ENCODE data around the gene FARS2. TPM values are rescaled to one million over a fixed set of nuclear protein-coding genes. Genes with fewer than 3 reads are reported as not detected.

Gene FARS2
- polyA plus RNA-seq, result 10 to 100 TPM in 2 of 3 donors, 1 to 10 TPM in 1; 9.0 to 18.4 (median 16.1) TPM

DNA sequence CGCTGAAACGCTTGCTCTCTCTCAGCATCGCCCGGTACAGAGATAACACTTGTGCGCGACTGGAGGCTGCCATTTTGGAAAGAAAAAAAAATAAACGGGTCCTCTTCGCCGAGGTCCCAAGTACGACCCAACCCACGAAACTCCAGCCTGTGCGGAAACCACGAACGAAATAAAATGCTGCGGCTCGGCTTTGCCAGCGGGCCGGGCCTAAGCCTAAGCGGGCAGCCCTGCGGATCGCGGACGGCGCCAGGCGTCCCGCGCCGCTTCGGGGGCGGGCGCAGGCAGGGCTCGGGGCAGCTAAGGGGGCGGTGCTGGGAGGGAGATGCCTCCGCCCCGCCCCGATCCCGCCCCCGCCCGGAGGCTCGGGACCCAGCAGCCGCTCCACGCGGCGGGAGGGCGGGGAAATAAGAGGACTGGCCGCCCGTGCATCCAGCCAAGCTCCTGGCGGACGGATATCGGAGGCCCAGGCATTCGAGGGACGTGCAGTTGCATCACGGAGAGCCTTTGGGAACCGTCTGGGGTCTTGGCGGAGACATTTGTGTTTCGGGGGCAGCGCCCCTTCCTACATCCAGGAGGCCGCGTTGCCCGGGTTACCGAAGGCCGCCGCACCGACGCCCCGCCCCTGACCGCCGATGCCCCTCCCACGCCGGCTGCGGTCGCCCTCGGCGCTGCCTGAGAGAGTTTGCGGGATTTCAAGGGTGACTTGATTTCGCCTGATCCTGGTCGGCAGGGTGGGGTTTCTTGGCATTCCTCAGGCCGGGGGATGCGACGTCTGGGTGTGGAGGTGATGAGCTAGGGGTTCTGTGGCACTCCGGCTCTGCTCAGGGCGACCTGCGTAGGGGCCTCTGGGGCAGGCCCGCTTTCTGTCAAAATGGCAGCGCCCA is at the start of gene FARS2, which contains the start of gene LYRM4:
FARS2 (plus strand) TSS at position 853 of the 884 bp plus-strand sequence.
LYRM4 (minus strand) TSS at position 290 of the 884 bp plus-strand sequence; CDS start at position 73, 217 bp downstream.
- 0% methylated on average over 82 to 85 of the region's 85 CpGs for WGBS, 3 donors
- H3K27ac ChIP-seq (ENCODE audit: low read depth, low read length), result peak within 1 kb of the TSS; percentile 88

DNA sequence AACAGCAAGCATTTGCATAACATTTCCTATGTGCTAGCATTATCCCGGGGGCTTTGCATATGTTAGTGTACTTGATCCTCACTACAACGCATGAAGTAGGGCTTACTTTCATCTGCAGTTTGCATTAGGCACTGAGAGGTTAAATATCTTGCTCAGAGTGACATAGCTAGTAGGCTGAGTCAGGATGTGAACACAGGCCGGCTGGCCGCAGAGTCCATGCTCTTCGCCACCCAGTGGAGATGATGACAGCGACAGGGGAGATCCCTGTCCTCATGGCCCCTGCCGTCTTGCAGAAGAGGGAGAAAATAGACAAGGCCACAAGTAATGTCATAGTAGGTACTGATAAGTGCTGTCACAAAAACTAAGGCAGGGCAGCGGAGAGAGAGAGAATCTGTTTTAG is 47.5 kb upstream of the FARS2 start:
- no peak overlapping the region for H3K27ac ChIP-seq (ENCODE audit: low read depth, low read length)
- 86 to 90% (median 87%) methylated on average over 8 of the region's 8 CpGs for WGBS, 3 donors

DNA sequence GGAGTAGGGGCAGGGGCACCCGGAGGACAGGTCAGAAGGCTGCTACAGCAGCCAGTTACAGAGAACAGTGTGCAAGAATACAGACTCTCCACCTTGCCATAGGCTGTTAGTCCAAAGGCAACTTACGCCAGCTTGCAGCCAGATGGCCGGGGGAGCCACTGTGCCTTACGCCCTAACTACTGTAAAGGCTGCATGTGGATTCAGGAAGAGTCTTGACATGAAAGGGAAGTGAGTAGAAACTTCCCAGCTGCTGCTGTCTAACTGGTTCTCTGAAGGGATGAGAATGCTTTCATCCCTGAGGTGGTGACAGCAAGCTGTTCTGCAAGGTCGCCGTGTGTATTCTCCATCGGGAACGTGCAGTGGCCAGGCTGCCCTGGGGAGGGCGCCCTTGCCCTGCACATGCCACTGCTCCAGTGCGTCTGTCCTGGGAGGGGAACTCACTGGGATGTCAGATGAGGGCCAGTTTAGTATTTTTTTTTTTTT is 46.7 kb upstream of the FARS2 start:
- no peak overlapping the region for H3K27ac ChIP-seq (ENCODE audit: low read depth, low read length)
- 69 to 75% (median 73%) methylated on average over 10 of the region's 10 CpGs for WGBS, 3 donors

DNA sequence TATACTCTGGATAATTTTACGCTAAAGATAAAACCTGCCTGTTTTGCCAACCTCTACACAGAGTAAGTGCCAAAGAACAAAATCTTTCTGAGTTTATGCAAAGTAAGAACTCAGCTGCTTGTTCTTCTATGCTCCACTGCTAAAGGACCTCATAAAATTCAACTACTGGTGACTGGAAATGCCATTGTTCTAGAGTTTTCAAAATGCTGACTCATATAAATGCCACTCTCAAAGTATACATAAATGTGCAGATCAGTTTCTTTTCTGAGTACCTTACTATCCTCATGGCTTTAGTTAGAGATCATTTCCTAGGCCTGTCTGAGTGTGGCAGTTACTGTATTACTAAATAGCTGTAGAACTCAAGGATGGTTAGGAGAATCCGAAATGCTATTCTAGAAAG is 46.2 kb upstream of the FARS2 start:
- WGBS, 3 donors, result 90 to 91% (median 90%) methylated on average over 2 of the region's 2 CpGs
- H3K27ac ChIP-seq (ENCODE audit: low read depth, low read length), result no peak overlapping the region

DNA sequence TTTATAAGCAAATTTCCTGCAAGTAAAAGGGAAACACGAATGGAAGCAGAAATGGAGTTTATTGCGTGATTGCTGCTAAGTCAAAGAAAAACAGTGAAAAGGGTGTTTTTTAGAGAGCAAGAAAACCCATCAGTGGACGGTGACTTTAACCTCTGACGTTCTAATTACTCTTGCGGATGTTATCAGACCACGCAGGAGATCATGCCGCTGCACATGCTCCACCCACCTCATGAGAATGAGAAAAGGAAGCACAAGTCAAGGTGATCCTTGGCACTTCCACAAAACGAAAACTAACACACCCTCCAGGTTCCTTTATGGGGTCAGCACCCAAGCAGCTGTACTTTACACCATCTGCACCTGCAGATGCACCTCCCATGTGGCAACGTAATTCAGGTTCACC is 45.5 kb upstream of the FARS2 start:
- WGBS, 3 donors, result 65 to 84% (median 67%) methylated on average over 9 of the region's 9 CpGs
- no peak overlapping the region for H3K27ac ChIP-seq (ENCODE audit: low read depth, low read length)

DNA sequence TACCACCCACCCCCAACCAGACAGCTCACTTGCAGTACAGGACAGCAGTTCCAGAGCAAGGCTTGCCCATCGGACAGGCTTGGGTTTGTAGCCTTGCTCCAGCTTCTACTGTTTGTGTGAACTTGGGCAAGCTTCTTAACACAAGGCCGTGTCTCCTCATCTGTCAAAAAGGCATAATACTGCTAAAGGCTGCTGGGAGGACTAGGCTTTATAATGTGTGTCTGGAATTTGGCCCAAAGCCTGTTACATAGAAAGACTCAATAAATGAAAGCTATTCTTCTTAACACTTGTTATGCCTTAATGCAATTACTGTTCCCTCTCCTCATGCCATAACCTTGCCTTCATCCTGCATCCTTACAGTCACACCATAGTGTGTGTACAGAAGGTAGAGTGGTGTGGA is 44.0 kb upstream of the FARS2 start:
- WGBS, 3 donors, result 78 to 91% (median 86%) methylated on average over 2 of the region's 2 CpGs
- H3K27ac ChIP-seq (ENCODE audit: low read depth, low read length), result no peak overlapping the region

DNA sequence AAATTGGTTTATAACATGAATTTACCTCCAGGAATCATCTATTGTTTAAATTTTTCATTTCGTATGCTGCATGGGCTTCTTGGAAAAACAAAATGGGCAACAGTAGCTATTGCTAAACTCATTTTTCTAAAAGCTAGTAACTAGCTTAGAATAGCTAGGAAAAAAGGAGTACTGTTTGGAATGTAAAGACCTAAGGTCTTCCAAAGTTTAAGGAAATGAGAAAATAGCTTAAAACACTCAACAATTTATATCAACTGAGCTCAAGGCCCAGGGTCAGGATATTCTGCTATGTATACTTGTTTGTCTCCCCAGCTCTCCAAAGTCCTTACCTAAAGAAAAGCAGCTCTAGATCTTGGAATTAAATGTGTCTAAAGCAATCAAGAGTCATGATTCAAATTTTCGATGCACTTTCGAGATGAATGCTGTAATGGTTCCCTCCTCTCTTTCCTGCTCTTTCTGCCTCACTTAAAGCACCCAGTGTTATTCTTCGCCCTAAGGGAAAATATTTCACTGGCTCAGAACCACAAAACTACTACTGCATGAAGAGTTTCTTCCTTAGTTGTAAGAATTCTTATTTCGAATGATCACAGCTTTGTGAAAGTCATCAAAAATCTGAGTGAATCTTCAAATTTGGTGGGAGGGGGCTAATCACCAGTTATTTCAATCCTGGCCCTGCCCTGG is 42.2 kb upstream of the FARS2 start:
- 79 to 85% (median 80%) methylated on average over 5 of the region's 5 CpGs for WGBS, 3 donors
- no peak overlapping the region for H3K27ac ChIP-seq (ENCODE audit: low read depth, low read length)

DNA sequence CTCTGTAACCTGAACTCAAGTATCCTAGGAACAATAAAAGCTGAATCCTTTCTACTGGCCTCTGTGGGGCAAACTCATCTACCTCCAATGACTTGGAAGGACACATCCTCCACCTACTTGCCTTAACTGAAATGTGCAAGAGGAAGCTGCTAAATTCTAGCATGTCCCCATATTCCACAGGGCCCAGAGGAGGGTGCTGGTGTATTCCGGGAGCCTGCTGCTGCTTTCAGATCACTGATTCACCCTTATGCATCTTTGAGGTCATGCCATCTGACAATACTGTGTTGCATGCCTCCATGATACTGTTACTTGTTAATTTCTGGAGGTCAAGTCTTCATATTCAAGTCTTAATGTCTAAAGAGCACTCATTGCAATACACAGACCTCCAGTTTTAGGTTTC is 40.9 kb upstream of the FARS2 start:
- 79 to 94% (median 88%) methylated on average over 1 of the region's 1 CpG for WGBS, 3 donors
- H3K27ac ChIP-seq (ENCODE audit: low read depth, low read length), result no peak overlapping the region

DNA sequence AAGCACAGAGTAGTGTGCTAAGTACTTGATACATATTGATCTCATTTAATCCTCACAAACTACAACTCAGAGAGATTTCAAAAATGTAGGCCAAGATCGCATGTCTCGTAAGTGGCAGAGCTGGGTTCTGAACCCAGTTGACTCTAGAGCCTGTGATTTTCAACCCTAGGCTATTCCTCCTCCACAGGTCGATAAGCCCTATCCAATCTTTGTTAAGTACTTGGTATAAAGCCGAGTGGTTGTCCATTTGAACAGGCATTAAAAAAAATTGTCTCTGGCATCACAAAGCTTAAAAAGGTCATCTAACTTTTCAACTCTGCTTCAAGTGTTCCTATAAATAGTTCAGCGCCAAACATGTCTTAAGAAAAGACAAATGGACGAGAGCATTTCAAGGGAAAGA is 38.0 kb upstream of the FARS2 start:
- 89 to 93% (median 91%) methylated on average over 6 of the region's 6 CpGs for WGBS, 3 donors
- H3K27ac ChIP-seq (ENCODE audit: low read depth, low read length), result no peak overlapping the region

DNA sequence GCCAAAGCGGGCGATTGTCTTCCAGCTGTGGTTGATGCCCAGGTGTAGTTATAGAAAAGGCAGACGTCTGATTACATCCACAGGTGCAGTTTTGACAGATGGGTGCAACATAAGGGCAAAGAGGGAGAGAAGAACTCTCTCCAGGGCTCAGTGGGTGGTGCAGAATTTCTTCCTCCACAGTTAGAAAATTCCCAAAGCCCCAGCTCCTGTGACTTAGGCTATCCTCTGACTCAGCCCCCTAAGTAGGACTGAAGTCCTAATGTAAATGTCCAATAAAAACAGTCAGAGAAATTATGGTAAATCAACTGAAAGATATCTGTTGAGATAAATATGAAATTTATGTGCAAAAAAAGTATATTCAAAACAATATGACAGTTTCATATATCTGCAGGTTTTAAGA is 32.0 kb upstream of the FARS2 start:
- H3K27ac ChIP-seq (ENCODE audit: low read depth, low read length), result no peak overlapping the region
- 89 to 95% (median 91%) methylated on average over 3 of the region's 3 CpGs for WGBS, 3 donors

DNA sequence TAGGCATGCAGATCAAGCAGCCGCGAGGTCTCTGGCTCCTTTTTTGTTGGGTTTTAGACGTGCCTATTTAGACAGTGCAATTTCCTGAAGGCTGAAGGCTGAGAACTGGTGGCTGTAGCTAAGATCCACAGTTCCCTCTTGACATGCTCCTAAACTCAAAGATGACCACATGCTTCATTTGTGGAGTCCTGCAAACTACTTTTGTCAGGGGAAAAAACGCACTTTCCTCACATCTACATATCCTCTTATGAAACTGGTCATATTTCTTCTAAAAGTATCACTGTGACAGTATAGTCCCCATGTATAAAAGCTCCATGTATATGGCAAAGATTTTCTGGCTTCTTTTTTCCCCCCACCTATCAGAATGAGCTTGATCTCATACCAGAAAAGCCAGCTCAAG is 31.2 kb upstream of the FARS2 start:
- no peak overlapping the region for H3K27ac ChIP-seq (ENCODE audit: low read depth, low read length)
- WGBS, 3 donors, result 36 to 78% (median 47%) methylated on average over 4 of the region's 4 CpGs

DNA sequence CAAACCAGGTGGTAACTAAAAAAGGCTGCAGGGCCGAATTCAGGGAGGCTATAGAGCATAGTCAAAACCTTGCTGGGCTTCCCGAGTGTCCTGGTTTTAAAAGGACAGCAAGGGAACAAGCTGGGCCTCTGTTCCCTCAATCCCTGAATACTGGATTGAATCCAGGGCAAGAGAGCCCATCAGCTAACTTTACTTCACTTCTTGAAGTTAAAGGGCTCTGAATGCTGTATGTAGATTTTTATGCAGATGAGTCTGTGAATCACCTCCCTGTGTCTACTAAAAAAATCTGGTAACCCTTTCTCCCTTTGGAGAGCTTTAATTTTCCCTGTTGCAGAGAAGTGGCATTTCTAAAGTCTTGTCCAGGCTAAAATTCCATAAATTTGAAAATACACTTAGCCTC is 30.0 kb upstream of the FARS2 start:
- H3K27ac ChIP-seq (ENCODE audit: low read depth, low read length), result no peak overlapping the region
- WGBS, 3 donors, result 87 to 92% (median 89%) methylated on average over 2 of the region's 2 CpGs

DNA sequence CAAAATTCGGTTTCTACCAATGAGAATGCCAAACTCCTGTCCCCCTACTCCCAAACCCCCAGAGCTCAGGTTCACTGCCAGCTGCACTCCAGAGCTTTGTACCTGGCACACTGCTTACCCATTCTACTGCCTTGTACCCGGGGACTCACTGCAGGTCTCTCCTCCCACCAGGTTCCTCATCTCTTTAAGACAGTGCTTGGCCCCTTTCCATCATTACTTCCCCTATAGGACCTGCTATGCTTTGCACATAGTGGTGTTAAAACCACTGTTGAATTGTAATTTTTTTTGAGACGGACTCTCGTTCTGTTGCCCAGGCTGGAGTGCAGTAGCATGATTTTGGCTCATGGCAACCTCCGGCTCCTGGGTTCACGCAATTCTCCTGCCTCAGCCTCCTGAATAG is 26.4 kb upstream of the FARS2 start:
- 65 to 94% (median 82%) methylated on average over 6 of the region's 6 CpGs for WGBS, 3 donors
- H3K27ac ChIP-seq (ENCODE audit: low read depth, low read length), result no peak overlapping the region

DNA sequence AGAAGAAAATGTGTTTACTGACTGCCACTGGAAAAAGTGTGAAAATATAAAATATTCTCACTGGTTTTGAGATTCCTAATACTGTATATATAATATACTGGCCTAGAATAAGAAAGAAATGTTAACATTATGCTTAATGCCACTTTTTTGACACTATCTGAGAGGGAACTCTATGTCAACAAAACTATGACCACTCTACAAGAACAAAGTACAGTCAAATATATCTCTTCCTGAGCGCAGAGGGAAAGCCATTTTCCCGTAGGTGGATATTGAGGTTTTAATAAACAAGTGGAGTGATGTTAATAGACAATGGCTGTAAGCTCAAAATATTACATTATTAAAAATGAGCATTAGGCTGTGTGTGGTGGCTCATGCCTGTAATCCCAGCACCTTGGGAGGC is 25.5 kb upstream of the FARS2 start:
- 94 to 97% (median 95%) methylated on average over 2 of the region's 2 CpGs for WGBS, 3 donors
- H3K27ac ChIP-seq (ENCODE audit: low read depth, low read length), result no peak overlapping the region

DNA sequence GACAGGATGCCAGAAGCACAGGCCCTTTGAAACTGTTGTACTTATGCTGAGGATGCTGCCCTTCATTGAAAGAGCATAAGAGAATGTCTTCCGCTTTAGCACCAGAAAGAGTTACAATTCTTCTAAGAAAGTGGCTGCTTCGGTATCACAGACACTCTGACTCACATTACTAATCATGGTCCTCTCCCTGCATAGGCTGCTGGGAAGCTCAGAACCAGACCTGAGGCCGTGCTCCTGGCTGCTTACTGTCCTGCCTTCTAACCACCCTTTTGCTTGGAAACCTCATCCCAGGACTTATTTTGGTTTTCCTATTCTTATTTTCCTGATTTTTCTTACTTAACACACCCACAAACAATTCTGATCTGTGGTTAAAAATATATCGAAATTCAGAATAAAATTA is 23.5 kb upstream of the FARS2 start:
- H3K27ac ChIP-seq (ENCODE audit: low read depth, low read length), result no peak overlapping the region
- WGBS, 3 donors, result 88 to 94% (median 93%) methylated on average over 4 of the region's 4 CpGs

DNA sequence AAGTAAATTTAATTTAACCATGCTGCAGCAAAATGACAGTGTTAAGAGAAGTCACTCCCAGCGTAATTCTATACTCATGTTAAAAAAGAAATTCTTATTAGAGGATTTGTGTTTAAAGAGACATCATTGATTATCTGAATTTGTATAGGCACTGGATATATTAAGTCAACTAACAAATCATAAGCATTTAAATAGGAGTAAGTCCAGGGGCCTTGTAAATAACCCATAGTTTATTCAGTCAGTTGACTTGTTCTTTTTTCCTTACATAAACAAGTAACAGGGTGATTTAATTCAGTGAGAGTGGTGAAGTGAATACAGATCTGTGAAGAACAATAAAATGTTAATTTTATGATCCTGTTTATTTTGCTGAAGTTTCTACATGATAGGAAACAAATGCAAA is 23.0 kb upstream of the FARS2 start:
- H3K27ac ChIP-seq (ENCODE audit: low read depth, low read length), result no peak overlapping the region
- WGBS, 3 donors, result 90 to 96% (median 96%) methylated on average over 1 of the region's 1 CpG

DNA sequence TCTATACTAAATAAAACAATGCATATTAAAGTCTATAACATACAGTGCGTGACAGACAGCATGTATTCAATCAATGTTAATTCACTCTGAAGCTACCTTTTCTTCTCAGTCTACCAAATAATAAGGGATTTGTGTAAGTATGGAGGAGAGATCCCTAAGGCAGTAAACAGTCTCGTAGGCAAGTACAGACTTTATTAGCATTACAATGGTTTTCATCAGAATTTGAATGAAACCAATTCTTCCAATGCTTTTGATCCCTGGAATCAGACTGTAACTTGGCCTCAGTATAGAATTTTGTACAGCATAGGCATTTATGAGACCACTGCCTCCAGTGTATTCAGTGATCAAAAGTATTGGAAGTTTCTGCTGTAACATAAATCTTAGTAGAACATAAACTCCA is 20.1 kb upstream of the FARS2 start:
- H3K27ac ChIP-seq (ENCODE audit: low read depth, low read length), result no peak overlapping the region
- WGBS, 3 donors, result 90 to 95% (median 94%) methylated on average over 2 of the region's 2 CpGs

DNA sequence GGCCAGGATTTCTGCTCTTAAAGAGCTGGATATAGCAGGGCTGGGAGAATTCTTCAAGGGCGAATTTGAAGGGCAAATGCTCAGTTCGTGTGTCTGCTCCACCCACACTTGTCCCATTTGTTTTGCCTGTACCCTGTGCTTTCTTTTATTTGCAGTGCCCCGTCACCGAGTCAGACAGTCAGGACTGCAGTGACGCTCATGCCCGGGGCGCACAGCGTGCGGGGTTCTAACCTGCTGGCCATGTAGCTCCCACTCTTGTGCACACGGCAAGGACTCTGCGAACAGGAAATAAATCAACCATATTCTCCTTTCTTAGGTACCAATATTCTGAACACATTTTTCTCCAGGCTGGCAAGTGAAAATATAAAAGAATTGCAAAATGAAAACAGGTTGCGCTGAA is 18.2 kb upstream of the FARS2 start:
- no peak overlapping the region for H3K27ac ChIP-seq (ENCODE audit: low read depth, low read length)
- WGBS, 3 donors, result 86 to 97% (median 90%) methylated on average over 12 of the region's 12 CpGs
